Stimulated activated naive B cell treated with anti-CD40 and anti-IgM and Interleukin-4, amounts not matched to agents 10 μg/mL and 1 μg/mL and 100 μg/mL, for 72 hours (primary cell): ENCODE results near the gene TNF.
"Not testable (repeated sequence)": the region's sequence is repeated elsewhere in the genome, so short reads cannot be mapped to it uniquely, and the experiment has no call there.

ENCODE experiments used
- ATAC-seq, 2 donors: fragments of 150-1000 bp; cut with Tn5 transposase; replicated peaks; 2 replicates each; pipeline ENCODE4 v1.10.0; 2021; ENCODE audit warnings: moderate library complexity in 1 of 2
- DNase-seq: peaks from one replicate; pipeline ENCODE4 v3.0.0; 2021
- H3K27ac Mint-ChIP-seq: one replicate; pipeline ENCODE4 v1.8.0; 2022; ENCODE audit warnings: mild to moderate bottlenecking, mixed read lengths
- H3K27me3 Mint-ChIP-seq, 2 donors: one replicate each; pipeline ENCODE4 v1.8.0; 2022; ENCODE audit warnings: mixed read lengths in 2 of 2
- H3K36me3 Mint-ChIP-seq, 2 donors: one replicate each; pipeline ENCODE4 v1.8.0; 2022; ENCODE audit warnings: mixed read lengths in 2 of 2, mild to moderate bottlenecking in 1 of 2
- H3K4me1 Mint-ChIP-seq, 2 donors: one replicate each; pipeline ENCODE4 v1.8.0; 2022; ENCODE audit warnings: mixed read lengths in 2 of 2, mild to moderate bottlenecking in 1 of 2
- H3K4me3 Mint-ChIP-seq, 2 donors: one replicate each; pipeline ENCODE4 v1.8.0; 2022; ENCODE audit warnings: mild to moderate bottlenecking in 2 of 2, mixed read lengths in 2 of 2, moderate library complexity in 1 of 2
- H3K9me3 Mint-ChIP-seq, 2 donors: one replicate each; pipeline ENCODE4 v1.8.0; 2022; ENCODE audit warnings: mixed read lengths in 2 of 2, mild to moderate bottlenecking in 1 of 2

TNF gene

DNA sequence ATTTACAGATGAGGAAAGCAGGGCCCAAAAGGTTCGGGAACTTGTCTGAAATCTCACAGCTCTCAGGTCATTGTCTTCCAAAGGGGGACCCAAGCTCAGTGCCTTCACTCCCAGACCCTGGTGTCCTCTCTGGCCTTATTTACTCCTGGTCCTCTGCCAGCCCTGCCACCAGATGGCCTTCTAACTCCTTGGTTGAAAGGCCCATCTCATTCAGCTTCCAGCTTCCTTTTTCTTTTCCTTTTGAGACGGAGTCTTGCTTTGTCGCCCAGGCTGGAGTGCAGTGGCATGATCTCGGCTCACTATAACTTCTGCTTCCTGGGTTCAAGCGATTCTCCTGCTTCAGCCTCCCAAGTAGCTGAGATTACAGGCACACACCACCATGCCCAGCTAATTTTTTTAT lies 24.0 kb upstream of the TNF start:
- DNase-seq (peak; percentile 52), ATAC-seq (peak; percentile 17 to 38)
- not testable (repeated sequence) for H3K27me3 Mint-ChIP-seq, H3K9me3 Mint-ChIP-seq
- H3K4me3 Mint-ChIP-seq: peak overlapping the region; percentile 2 to 53
- H3K36me3 Mint-ChIP-seq: peaks cover 18 to 39% of the 10 kb centered on the region in 2 donors
- H3K4me1 Mint-ChIP-seq: peaks cover 33 to 64% of the 10 kb centered on the region in 2 donors
- peak overlapping the region; percentile 82 for H3K27ac Mint-ChIP-seq

DNA sequence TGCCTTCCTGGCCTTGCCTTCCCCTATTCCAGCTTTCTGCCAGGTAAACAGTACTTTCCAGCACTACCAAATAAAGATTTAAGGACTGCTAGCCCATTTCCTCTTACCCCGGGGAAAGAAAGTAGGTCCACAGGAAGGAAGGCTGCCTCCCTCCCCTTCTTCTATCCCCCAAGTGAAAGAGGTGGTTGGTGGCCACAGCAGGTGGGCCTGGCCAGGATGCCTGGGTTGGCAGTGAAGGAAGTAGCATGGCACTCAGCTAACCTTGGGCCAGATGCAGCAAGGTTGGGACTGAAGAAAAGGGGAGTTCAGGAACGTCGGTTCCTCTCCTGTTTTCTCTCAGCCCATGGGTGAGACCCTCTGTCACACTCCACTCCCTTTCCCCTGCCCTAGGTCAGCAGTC lies 19.1 kb upstream of the TNF start:
- Mint-ChIP-seq H3K9me3 (peaks cover 0 to 2% of the 10 kb centered on the region in 2 donors), H3K36me3 (peaks cover 16 to 53% of the 10 kb centered on the region in 2 donors), H3K27me3 (no peaks in the 10 kb centered on the region), H3K27ac (peak overlapping the region; percentile 65), H3K4me3 (peak overlapping the region in 1 of 2 donors; percentile 17), H3K4me1 (peaks cover 49 to 63% of the 10 kb centered on the region in 2 donors)
- ATAC-seq (no peak), DNase-seq (no peak)

DNA sequence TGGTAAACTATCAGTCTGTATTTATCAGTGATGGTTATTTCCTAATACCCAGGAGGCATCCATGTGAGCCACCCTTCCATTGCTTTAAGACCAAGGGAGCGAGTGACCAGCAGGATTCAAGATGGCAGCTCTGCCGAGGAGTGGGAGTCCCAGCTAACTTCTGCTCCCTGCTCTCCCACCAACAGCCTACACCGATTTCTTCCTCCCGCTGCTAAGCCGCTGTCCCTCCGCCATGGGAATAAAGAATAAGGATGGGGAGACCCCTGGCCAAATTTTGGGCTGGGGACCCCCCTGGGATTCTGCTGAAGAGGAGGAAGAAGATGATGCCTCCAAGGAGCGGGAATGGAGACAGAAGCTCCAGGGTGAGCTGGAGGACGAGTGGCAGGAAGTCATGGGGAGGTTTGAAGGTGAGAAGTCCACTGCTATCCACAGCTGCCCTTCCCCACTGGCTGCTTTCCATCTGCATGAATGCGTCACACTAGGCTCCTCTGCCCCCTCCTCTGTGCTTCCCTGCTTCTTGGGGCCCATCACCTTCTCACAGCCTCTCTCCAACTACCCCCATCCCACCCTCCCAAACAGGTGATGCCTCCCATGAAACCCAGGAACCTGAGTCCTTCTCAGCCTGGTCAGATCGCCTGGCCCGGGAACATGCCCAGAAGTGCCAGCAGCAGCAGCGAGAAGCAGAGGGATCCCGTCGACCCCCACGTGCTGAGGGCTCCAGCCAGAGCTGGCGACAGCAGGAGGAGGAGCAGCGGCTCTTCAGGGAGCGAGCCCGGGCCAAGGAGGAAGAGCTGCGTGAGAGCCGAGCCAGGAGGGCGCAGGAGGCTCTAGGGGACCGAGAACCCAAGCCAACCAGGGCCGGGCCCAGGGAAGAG lies 17.7 kb upstream of the TNF start:
- peak overlapping the region; percentile 81 to 86 for H3K4me3 Mint-ChIP-seq
- H3K27ac Mint-ChIP-seq: peak overlapping the region; percentile 92
- peaks cover 0 to 2% of the 10 kb centered on the region in 2 donors for H3K9me3 Mint-ChIP-seq
- ATAC-seq (no peak), DNase-seq (no peak)
- H3K4me1 Mint-ChIP-seq: peaks cover 49 to 62% of the 10 kb centered on the region in 2 donors
- no peaks in the 10 kb centered on the region for H3K27me3 Mint-ChIP-seq
- H3K36me3 Mint-ChIP-seq: peaks cover 16 to 53% of the 10 kb centered on the region in 2 donors

DNA sequence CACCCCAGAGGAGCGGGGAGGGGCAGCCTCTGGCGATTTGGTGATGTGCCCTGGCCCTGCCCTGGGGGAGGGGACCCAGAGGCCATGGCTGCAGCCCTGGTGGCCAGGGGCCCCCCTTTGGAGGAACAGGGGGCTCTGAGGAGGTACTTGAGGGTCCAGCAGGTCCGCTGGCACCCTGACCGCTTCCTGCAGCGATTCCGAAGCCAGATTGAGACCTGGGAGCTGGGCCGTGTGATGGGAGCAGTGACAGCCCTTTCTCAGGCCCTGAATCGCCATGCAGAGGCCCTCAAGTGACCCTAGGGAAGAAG lies 17.1 kb upstream of the TNF start:
- Mint-ChIP-seq H3K4me3 (peak overlapping the region; percentile 81 to 86), H3K9me3 (peaks cover 0 to 2% of the 10 kb centered on the region in 2 donors), H3K27ac (peak overlapping the region; percentile 92), H3K27me3 (no peaks in the 10 kb centered on the region), H3K4me1 (peaks cover 54 to 68% of the 10 kb centered on the region in 2 donors), H3K36me3 (peaks cover 16 to 55% of the 10 kb centered on the region in 2 donors)
- DNase-seq (no peak), ATAC-seq (no peak)

DNA sequence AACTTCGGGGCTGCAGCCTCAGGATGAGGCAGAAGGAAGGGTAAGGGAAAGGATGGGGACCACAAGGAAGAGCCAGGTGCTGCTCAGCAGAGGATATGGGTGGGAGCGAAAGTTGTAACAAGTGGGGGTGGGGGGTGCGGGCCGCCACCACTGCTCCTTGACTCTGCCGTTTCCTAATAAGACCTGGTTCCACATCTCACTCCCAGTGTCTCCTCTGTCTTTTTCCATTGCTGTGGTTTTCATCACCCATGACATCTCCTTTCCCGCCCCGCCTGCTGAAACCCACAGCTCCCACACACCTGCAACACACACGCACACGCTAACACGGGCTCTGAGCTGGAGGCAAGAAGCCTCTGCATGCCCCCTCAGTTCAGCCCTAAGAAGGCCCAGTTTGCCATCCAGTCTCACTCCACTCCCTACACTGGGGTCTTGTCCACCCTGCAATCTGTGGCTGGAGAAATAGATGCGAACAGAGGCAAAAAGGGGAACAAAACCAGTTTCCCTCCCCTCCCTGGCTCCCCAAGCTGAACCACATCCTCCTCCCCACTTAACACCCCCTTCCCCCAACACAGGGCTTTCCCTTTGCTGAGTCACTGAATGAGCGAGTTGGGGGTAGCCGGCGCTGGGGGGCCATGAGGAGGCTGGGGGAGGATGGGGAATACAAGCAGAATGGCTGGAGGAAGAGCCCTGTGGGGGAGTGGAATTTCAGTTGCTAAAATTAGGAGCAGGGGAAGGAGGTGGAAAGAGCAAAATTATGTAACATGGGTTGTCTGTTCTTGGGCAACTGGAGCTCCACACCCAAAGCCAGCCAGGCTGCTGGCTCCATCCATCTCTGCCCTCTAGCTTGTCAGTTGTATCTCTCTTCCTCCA lies 16.5 kb upstream of the TNF start:
- Mint-ChIP-seq H3K4me3 (peak overlapping the region; percentile 81 to 86), H3K27me3 (no peaks in the 10 kb centered on the region), H3K4me1 (peaks cover 57 to 72% of the 10 kb centered on the region in 2 donors), H3K9me3 (peaks cover 0 to 2% of the 10 kb centered on the region in 2 donors), H3K36me3 (peaks cover 19 to 57% of the 10 kb centered on the region in 2 donors), H3K27ac (peak overlapping the region; percentile 92)
- peak; percentile 53 to 55 for ATAC-seq
- DNase-seq: peak; percentile 72

DNA sequence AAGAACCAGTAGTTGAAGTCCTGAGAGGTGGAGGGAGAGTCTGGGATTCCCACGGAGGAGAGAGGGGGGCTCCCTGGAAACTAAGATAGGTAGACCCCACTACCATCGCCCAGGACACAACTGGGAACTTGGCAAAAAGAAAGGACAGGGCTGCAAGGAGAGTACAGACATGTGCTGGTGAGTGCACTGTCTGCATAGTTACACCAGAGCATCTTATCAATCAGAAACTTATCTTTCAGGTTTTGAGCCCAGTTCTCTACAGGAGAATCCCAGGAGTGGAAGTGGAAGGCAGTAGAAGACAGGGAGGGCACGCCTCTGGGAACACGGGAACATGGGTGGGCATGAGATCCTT lies 15.8 kb upstream of the TNF start:
- peak overlapping the region; percentile 81 to 86 for H3K4me3 Mint-ChIP-seq
- H3K36me3 Mint-ChIP-seq: peaks cover 20 to 58% of the 10 kb centered on the region in 2 donors
- peaks cover 58 to 77% of the 10 kb centered on the region in 2 donors for H3K4me1 Mint-ChIP-seq
- peaks cover 0 to 2% of the 10 kb centered on the region in 2 donors for H3K9me3 Mint-ChIP-seq
- no peaks in the 10 kb centered on the region for H3K27me3 Mint-ChIP-seq
- peak; percentile 13 to 16 for ATAC-seq
- DNase-seq: no peak
- H3K27ac Mint-ChIP-seq: peak overlapping the region; percentile 92

DNA sequence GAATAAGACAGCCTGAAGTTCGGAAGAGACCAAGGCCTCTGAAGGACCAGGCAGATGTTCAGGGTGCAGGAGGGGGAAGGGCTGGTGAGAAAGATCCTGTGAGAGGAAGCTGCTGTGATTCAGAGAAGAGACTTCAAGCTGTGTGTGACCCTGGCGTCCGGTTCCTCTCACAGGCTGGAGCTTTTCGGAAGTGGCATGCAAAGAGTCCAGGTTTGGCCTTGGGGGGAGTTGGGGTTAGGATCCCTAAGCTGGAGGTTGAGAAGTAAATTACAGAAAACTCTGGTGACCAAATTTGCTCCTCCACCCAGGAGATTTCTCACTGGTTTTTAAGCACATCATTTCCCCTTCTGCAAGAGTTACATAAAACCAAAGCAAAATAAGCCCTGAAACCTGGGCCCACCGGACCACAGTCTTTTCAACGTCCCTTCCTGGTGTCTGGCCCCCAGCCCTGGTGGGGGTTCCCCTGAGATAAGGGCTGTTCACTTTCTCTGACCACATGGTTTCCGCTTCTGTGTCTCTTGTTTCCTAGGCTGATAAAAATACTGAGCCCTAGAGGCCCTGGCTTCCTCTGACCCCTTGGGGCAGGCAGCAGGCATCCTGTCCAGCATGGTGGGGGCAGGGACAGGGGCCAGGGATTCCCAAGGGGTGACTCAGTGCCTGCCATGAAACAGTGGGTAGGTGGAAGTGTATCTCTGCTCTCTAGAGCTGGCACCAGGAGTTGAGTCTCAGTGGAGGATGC lies 15.2 kb upstream of the TNF start:
- H3K4me1 Mint-ChIP-seq: peaks cover 62 to 82% of the 10 kb centered on the region in 2 donors
- DNase-seq (peak; percentile 78), ATAC-seq (peak; percentile 74 to 77)
- H3K9me3 Mint-ChIP-seq: peaks cover 0 to 2% of the 10 kb centered on the region in 2 donors
- H3K27ac Mint-ChIP-seq: peak overlapping the region; percentile 92
- H3K27me3 Mint-ChIP-seq: no peaks in the 10 kb centered on the region
- peaks cover 20 to 62% of the 10 kb centered on the region in 2 donors for H3K36me3 Mint-ChIP-seq
- peak overlapping the region; percentile 81 to 86 for H3K4me3 Mint-ChIP-seq

DNA sequence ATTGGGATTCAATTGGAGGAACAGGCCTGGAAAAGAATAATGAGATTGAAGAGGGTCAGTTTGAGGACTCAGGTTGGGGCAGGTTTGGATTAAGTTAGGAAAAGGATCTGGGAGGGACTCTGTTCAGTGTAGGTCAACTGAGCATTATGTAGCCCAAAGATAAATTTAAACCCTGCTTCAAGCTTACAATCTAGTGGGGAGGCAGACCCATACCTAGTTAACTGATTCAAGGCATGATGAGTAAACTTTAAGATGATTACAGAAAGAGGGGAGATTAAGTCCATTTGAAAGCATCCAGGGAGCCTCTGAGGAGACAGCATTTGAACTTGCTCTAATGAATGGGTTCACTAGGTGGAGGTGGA lies 14.7 kb upstream of the TNF start:
- no peak for ATAC-seq
- H3K4me1 Mint-ChIP-seq: peaks cover 66 to 88% of the 10 kb centered on the region in 2 donors
- H3K4me3 Mint-ChIP-seq: peak overlapping the region; percentile 73 to 81
- peaks cover 23 to 65% of the 10 kb centered on the region in 2 donors for H3K36me3 Mint-ChIP-seq
- peak overlapping the region; percentile 92 for H3K27ac Mint-ChIP-seq
- DNase-seq: no peak
- H3K9me3 Mint-ChIP-seq: peaks cover 0 to 2% of the 10 kb centered on the region in 2 donors
- H3K27me3 Mint-ChIP-seq: no peaks in the 10 kb centered on the region

DNA sequence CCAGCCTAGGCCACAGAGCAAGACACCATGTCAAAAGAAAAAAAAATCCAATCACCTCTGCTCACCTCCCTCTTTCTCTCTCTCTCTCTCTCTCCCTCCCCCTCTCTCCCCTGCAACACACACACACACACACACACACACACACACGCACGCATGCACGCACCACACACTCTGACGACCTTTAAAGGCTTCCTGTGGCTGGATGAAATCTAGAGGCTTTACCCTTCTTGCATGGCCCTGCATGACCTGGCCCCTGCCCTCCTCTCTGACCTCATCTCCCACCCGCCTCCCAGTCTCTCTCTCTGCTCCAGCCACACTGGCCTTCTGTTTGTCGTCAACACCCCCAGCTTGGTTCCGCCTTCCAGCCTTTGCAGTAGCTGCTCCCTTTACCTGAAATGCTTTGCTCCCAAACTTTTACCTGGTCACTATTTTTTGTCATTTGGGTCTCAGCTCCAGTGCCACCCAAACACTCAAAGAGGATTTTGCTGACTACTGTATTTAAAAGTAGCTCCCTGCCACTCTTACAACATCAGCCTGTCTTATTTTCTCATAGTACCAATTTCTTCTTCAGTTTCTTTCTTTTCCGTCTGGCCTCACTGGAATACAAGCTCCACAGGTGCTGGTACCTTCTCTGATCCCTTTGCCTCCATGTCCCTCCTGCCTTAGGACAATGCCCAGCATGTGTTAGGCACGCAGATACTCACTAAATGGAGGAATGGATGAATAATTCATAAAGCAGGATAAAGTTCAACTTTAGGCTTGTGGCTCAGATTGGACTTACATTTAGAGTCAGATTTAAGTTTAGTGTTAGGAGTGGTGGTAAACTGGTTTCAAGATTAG lies 7.6 kb upstream of the TNF start:
- Mint-ChIP-seq H3K9me3 (no peaks in the 10 kb centered on the region), H3K4me1 (peaks cover 59 to 81% of the 10 kb centered on the region in 2 donors), H3K27me3 (no peaks in the 10 kb centered on the region), H3K4me3 (peak overlapping the region; percentile 58 to 73), H3K36me3 (peaks cover 10 to 34% of the 10 kb centered on the region in 2 donors), H3K27ac (peak overlapping the region; percentile 57)
- ATAC-seq (peak; percentile 14 to 20), DNase-seq (no peak)

DNA sequence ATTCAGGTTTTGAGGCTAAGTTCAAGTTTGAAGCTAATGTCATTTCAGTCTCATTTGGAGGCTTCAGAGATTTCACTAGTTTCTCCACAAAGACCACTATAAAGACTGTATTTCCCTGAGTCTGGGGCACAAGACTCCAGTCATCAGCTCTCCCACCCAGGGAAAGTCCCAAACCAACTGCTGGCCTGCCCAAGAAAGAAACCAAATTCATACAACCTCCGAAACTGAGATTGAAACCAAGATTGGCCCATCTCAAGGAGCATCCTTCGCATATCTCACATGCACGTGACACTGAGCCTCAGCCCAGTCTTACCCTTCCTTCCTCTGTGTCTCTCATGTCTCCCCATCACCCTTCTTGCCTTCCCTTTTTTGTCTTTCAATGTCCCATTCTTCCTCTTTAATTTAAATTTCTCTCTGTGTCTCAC lies 6.8 kb upstream of the TNF start:
- peak overlapping the region; percentile 58 to 73 for H3K4me3 Mint-ChIP-seq
- H3K4me1 Mint-ChIP-seq: peaks cover 61 to 83% of the 10 kb centered on the region in 2 donors
- H3K27me3 Mint-ChIP-seq: no peaks in the 10 kb centered on the region
- peak; percentile 75 to 84 for ATAC-seq
- H3K36me3 Mint-ChIP-seq: peaks cover 14 to 36% of the 10 kb centered on the region in 2 donors
- peak; percentile 73 for DNase-seq
- H3K27ac Mint-ChIP-seq: peak overlapping the region; percentile 57
- H3K9me3 Mint-ChIP-seq: no peaks in the 10 kb centered on the region

DNA sequence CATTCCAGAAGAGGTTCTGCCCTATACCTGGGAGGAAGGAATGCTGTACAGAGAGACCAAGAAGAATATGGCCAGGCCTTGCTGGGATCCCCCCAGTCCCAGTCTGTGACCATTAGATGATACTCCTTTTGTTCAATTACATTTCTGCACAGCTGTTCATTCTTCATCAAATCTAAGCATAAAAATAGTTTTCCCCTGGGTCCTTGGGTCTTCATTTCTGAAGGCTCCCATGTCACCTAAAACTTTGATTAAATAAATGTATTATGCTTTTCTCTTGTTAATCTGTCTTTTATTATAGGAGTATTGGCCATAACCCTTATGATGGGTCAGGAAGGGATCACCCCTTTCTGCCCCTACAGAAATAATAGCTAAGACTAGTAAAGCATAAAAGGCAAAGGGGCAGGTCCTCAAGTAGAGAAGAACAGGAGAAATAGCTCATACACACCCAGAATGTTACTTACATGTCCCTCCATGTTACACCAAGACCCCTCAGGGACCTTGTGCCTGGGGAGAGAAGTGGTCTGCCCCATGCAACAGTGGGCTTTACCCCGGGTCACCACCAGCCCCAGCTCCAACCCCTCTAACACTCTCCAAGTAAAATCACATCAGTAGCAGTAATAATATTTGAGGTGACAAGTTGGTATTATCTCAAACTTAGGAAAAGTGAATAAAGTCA lies 5.4 kb upstream of the TNF start:
- Mint-ChIP-seq H3K4me3 (no peak overlapping the region), H3K27me3 (no peaks in the 10 kb centered on the region), H3K27ac (peak overlapping the region; percentile 6), H3K36me3 (peaks cover 13 to 35% of the 10 kb centered on the region in 2 donors), H3K9me3 (no peaks in the 10 kb centered on the region), H3K4me1 (peaks cover 65 to 85% of the 10 kb centered on the region in 2 donors)
- ATAC-seq (no peak), DNase-seq (no peak)

DNA sequence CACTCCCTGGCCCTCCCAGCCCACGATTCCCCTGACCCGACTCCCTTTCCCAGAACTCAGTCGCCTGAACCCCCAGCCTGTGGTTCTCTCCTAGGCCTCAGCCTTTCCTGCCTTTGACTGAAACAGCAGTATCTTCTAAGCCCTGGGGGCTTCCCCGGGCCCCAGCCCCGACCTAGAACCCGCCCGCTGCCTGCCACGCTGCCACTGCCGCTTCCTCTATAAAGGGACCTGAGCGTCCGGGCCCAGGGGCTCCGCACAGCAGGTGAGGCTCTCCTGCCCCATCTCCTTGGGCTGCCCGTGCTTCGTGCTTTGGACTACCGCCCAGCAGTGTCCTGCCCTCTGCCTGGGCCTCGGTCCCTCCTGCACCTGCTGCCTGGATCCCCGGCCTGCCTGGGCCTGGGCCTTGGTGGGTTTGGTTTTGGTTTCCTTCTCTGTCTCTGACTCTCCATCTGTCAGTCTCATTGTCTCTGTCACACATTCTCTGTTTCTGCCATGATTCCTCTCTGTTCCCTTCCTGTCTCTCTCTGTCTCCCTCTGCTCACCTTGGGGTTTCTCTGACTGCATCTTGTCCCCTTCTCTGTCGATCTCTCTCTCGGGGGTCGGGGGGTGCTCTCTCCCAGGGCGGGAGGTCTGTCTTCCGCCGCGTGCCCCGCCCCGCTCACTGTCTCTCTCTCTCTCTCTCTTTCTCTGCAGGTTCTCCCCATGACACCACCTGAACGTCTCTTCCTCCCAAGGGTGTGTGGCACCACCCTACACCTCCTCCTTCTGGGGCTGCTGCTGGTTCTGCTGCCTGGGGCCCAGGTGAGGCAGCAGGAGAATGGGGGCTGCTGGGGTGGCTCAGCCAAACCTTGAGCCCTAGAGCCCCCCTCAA lies 3.1 kb upstream of the TNF start, which contains the start of gene LTA:
Gene LTA, plus strand, starts transcription at position 249 of the 871 bp plus-strand sequence. Its CDS starts 454 bp downstream, at position 703.
- Mint-ChIP-seq H3K27me3 (no peaks in the 10 kb centered on the region), H3K9me3 (no peaks in the 10 kb centered on the region), H3K4me1 (peaks cover 72 to 97% of the 10 kb centered on the region in 2 donors), H3K36me3 (peaks cover 25 to 50% of the 10 kb centered on the region in 2 donors), H3K27ac (peak within 1 kb of the TSS; percentile 100), H3K4me3 (peak within 1 kb of the TSS; percentile 90 to 100)
- DNase-seq (peak; percentile 74), ATAC-seq (peak; percentile 53 to 56)
